Vagina (tissue), 2 donors: Measurements from ENCODE around the gene ADAMTS12.

Experiments used
- CTCF ChIP-seq, 3 experiments: fragments of 450-650 bp in 2 of 3; fragments of 200-600 bp in 1 of 3; sonication (generic) in 1 of 3; IDR thresholded peaks; one replicate each; pipeline ENCODE4 v1.5.1; 2017 to 2019; ENCODE audit warnings: antibody characterized with exemption in 3 of 3, mild to moderate bottlenecking in 2 of 3, moderate library complexity in 2 of 3
- POLR2A ChIP-seq, 2 donors: fragments of 450-650 bp; IDR thresholded peaks; one replicate each; pipeline ENCODE4 v1.6.1; 2017; ENCODE audit warnings: antibody characterized with exemption in 2 of 2, mild to moderate bottlenecking in 2 of 2, moderate library complexity in 2 of 2
- POLR2AphosphoS5 ChIP-seq, 2 donors: sonication (generic); formaldehyde crosslinking; IDR thresholded peaks; one replicate each; pipeline ENCODE4 v1.9.0; 2017; ENCODE audit warnings: antibody characterized with exemption in 2 of 2, mild to moderate bottlenecking in 2 of 2, low read depth in 1 of 2; ENCODE audit not compliant: insufficient read depth in 1 of 2

DNA sequence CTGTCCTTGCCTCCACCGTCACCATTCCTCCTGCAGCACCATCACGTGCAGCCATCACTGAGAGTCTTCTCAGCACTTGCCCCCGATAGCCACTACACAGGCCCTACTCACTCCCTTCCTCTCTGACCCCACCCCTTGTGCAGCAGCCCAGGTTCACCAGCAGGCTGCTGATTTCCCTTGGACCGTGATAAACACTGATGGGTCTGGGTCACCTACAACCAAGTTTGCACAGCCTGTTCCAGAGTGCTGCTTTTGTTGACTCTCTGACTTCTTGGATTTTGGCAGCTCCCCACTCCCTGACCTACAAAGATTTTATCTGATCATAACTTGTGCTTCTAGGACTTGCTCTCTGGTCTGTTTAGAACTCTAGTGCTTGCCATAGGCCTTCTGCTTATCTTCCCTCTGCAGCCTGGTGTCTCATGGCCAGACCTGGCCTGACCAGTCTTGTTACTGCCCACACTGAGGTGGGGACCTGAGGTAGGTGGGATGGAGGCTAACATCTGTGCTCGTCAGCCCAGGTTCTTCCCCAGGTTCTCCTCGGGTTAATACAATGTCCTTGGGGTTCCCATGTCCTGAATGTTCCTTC, 341.7 kb downstream of the ADAMTS12 start:
- TF ChIP-seq CTCF (IDR thresholded peaks at IDR 0.05), result no peak
- no peak for TF ChIP-seq POLR2AphosphoS5 (IDR thresholded peaks at IDR 0.05; ENCODE audit: insufficient read depth in 1 of 2, low read depth in 1 of 2)
- no peak for TF ChIP-seq POLR2A (IDR thresholded peaks at IDR 0.05)
